A549 treated with Mapracorat at 1 μM for 4 hours (cell line): ENCODE data around the gene LDHAL6B. TPM values are rescaled to one million over a fixed set of nuclear protein-coding genes. Genes with fewer than 3 reads are reported as not detected.

Experiments
- total RNA-seq: library from RNA; stranded (reverse); fragments of 200-300 nt; extraction: Qiagen RNA extraction; gene quantifications from 5 replicates; pipeline ENCODE4 v1.2.3, GENCODE V29; 2022

LDHAL6B gene
- total RNA-seq, result not detected in 5 replicates

DNA sequence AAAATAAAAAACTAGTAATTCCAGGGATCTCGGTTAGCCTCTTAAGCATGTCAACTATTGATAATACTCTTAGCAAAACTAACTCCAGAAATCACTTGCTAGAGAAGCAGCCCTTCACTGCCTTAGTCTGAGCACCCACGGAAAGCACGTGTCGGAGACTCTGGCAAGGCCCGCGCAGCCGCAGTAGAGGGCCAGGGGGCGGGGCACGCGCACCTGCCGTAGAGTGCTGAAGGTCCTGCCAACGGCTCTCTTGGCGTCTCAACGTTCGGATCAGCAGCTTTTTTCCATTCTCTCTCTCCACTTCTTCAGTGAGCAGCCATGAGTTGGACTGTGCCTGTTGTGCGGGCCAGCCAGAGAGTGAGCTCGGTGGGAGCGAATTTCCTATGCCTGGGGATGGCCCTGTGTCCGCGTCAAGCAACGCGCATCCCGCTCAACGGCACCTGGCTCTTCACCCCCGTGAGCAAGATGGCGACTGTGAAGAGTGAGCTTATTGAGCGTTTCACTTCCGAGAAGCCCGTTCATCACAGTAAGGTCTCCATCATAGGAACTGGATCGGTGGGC, at the start of gene LDHAL6B:
TSS of gene LDHAL6B (plus strand) at position 221 of the 561 bp plus-strand sequence. CDS start at position 319, 98 bp downstream.

Other genes starting within 250 kb of the LDHAL6B start
- 20.6 to 27.1 TPM (median 22.3 TPM) in 5 replicates for gene RNF111, start 219.2 kb upstream of the LDHAL6B start, total RNA-seq
- 89.8 to 111 TPM (median 99.0 TPM) in 5 replicates for gene CCNB2, start 101.7 kb upstream of the LDHAL6B start, total RNA-seq
- 178 to 320 TPM (median 311 TPM) in 5 replicates for gene MYO1E, start 166.0 kb downstream of the LDHAL6B start, total RNA-seq
- gene FAM81A, start 231.3 kb downstream of the LDHAL6B start, total RNA-seq, result 9.5 to 15.5 TPM (median 11.5 TPM) in 5 replicates